Peyer's patch (tissue), 4 donors: ENCODE measurements around the gene TRIM4.

ENCODE experiments used
- POLR2A ChIP-seq, 2 donors: fragments of 450-650 bp; IDR thresholded peaks; one replicate each; pipeline ENCODE4 v1.5.1; 2017; ENCODE audit warnings: antibody characterized with exemption in 2 of 2, mild to moderate bottlenecking in 2 of 2, moderate library complexity in 2 of 2
- TF ChIP-seq, protein P1 (sequence below), 6 experiments: fragments of 450-650 bp in 4 of 6; fragments of 200-600 bp in 2 of 6; sonication (generic) in 1 of 6; IDR thresholded peaks; one replicate each; pipeline ENCODE4 v1.5.1; 2017 to 2019; ENCODE audit warnings: antibody characterized with exemption in 6 of 6, mild to moderate bottlenecking in 3 of 6, moderate library complexity in 1 of 6

GRCh38 chr7:99901581-99901980 is 17.7 kb downstream of the TRIM4 start:
- TF ChIP-seq, protein P1, sequence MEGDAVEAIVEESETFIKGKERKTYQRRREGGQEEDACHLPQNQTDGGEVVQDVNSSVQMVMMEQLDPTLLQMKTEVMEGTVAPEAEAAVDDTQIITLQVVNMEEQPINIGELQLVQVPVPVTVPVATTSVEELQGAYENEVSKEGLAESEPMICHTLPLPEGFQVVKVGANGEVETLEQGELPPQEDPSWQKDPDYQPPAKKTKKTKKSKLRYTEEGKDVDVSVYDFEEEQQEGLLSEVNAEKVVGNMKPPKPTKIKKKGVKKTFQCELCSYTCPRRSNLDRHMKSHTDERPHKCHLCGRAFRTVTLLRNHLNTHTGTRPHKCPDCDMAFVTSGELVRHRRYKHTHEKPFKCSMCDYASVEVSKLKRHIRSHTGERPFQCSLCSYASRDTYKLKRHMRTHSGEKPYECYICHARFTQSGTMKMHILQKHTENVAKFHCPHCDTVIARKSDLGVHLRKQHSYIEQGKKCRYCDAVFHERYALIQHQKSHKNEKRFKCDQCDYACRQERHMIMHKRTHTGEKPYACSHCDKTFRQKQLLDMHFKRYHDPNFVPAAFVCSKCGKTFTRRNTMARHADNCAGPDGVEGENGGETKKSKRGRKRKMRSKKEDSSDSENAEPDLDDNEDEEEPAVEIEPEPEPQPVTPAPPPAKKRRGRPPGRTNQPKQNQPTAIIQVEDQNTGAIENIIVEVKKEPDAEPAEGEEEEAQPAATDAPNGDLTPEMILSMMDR (IDR thresholded peaks at IDR 0.05) = no peak
- TF ChIP-seq POLR2A (IDR thresholded peaks at IDR 0.05) = no peak
